Islet precursor cell (in vitro differentiated cells): ENCODE measurements around the gene SHISA4.
"Not testable (repeated sequence)": the region's sequence is repeated elsewhere in the genome, so short reads cannot be mapped to it uniquely, and the experiment has no call there.

Experiments
- DNase-seq: peaks from one replicate; pipeline ENCODE4 v3.0.0-alpha.2; 2018

The SHISA4 gene

GRCh38 chr1:201933840-201934430 lies 45.2 kb downstream of the SHISA4 start:
- no peak for DNase-seq

GRCh38 chr1:201937624-201938213 lies 49.0 kb downstream of the SHISA4 start:
- DNase-seq = no peak

GRCh38 chr1:201938440-201939035 lies 49.8 kb downstream of the SHISA4 start:
- DNase-seq = peak; percentile 70

- DNase-seq = no peak
Measured at GRCh38 chr1:201939148-201939547, 50.5 kb downstream of the SHISA4 start.

- DNase-seq = no peak
Measured at GRCh38 chr1:201939574-201939973, 50.9 kb downstream of the SHISA4 start.

- not testable (repeated sequence) for DNase-seq
Measured at GRCh38 chr1:201940316-201940715, 51.6 kb downstream of the SHISA4 start.

- peak; percentile 91 for DNase-seq
Measured at GRCh38 chr1:201941420-201942128, 52.9 kb downstream of the SHISA4 start.

- no peak for DNase-seq
Measured at GRCh38 chr1:201942129-201942495, 53.4 kb downstream of the SHISA4 start.
